ENCODE data around the gene ARL8B.

DNA sequence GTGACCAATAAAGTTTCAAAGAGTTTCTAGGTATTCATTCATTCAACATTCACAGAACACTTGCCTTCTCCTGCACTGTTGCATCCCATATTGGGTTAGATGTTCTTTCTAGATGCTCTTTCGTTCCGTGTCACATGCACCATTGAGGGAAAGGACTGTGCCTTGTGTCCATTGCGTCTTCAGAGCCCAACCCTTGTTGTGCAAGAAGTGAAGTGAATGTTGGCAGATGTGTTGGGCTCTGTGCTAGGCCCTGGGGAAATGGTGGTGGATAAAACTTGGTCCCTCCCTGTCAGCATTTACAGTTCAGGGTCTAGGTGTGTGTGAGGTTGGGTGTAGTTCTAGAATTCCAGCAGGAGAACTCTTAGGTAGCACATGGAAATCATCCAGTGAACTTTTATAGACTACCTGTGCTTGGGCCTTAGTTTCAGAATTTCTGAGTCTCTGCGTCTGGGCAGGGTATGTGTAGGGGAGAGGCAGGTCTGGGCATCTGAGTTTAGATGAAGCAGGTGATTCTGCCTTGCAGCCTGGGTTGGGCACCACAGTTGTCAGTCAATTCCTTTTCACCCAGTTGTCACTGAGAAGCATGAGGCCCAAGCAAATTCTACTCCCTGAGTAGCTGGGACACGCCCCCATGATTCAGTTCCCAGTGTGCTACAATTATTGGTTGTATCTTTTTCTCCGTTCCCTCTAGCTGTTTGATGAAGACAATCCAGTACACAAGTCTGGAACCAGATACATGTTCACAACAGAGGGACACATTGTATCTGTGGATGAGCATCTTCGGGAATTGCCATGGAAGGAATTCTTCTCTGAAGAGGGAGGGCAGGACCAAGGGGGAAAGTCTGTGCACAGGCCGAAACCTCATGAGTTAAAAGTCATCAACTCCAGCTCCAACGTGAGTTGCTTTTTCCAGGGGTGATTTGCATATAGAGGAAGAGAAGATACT is 90.8 kb downstream of the ARL8B start:
- TF ChIP-seq, protein P1, sequence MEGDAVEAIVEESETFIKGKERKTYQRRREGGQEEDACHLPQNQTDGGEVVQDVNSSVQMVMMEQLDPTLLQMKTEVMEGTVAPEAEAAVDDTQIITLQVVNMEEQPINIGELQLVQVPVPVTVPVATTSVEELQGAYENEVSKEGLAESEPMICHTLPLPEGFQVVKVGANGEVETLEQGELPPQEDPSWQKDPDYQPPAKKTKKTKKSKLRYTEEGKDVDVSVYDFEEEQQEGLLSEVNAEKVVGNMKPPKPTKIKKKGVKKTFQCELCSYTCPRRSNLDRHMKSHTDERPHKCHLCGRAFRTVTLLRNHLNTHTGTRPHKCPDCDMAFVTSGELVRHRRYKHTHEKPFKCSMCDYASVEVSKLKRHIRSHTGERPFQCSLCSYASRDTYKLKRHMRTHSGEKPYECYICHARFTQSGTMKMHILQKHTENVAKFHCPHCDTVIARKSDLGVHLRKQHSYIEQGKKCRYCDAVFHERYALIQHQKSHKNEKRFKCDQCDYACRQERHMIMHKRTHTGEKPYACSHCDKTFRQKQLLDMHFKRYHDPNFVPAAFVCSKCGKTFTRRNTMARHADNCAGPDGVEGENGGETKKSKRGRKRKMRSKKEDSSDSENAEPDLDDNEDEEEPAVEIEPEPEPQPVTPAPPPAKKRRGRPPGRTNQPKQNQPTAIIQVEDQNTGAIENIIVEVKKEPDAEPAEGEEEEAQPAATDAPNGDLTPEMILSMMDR (conservative IDR thresholded peaks at IDR 0.05 in 1 of 2, IDR thresholded peaks at IDR 0.05 in 1 of 2; ENCODE audit: extremely low read depth in 1 of 2, insufficient read depth in 1 of 2, low read depth in 1 of 2, low read length in 2 of 2), result no peak
- no peak for TF ChIP-seq EZH2 (IDR thresholded peaks at IDR 0.05; ENCODE audit: borderline replicate concordance, low read length)
